ENCODE results near the gene PHETA1. TPM values are rescaled to one million over a fixed set of nuclear protein-coding genes. Genes with fewer than 3 reads are reported as not detected.

The PHETA1 gene
- total and polyA plus RNA-seq, 2 experiments from 2014 or later = 5.3 to 12.9 TPM

GRCh38 chr12:111369496-111370220 lies 763 bp upstream of the PHETA1 start:
- peaks cover 7% of the 10 kb centered on the region; the same call in 1 of the 2 replicates for H3K4me1 ChIP-seq (ENCODE audit: insufficient read depth)
- Mint-ChIP-seq H3K9me3 (peaks cover 11% of the 10 kb centered on the region), H3K27me3 (ENCODE audit: insufficient read depth, low read depth, poor library complexity) (peaks cover 22% of the 10 kb centered on the region), H3K4me3 (peak overlapping the region; percentile 80), H3K4me1 (peaks cover 13% of the 10 kb centered on the region), H3K27ac (no peak overlapping the region), H3K36me3 (ENCODE audit: low read depth) (peaks cover 5% of the 10 kb centered on the region; the same call in 1 of the 3 replicates)
- no peak overlapping the region for H3K27ac ChIP-seq (ENCODE audit: low read depth)
- no peaks in the 10 kb centered on the region for H3K9me2 ChIP-seq (ENCODE audit: insufficient read depth)
- TF ChIP-seq, protein P1, sequence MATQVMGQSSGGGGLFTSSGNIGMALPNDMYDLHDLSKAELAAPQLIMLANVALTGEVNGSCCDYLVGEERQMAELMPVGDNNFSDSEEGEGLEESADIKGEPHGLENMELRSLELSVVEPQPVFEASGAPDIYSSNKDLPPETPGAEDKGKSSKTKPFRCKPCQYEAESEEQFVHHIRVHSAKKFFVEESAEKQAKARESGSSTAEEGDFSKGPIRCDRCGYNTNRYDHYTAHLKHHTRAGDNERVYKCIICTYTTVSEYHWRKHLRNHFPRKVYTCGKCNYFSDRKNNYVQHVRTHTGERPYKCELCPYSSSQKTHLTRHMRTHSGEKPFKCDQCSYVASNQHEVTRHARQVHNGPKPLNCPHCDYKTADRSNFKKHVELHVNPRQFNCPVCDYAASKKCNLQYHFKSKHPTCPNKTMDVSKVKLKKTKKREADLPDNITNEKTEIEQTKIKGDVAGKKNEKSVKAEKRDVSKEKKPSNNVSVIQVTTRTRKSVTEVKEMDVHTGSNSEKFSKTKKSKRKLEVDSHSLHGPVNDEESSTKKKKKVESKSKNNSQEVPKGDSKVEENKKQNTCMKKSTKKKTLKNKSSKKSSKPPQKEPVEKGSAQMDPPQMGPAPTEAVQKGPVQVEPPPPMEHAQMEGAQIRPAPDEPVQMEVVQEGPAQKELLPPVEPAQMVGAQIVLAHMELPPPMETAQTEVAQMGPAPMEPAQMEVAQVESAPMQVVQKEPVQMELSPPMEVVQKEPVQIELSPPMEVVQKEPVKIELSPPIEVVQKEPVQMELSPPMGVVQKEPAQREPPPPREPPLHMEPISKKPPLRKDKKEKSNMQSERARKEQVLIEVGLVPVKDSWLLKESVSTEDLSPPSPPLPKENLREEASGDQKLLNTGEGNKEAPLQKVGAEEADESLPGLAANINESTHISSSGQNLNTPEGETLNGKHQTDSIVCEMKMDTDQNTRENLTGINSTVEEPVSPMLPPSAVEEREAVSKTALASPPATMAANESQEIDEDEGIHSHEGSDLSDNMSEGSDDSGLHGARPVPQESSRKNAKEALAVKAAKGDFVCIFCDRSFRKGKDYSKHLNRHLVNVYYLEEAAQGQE (IDR thresholded peaks at IDR 0.05; ENCODE audit: unreplicated experiment) = no peak
- H4K20me1 ChIP-seq (replicated peaks; ENCODE audit: insufficient read depth) = 0 out of 2 replicates have a peak, but pooled peaks cover 2% of the 10 kb centered on the region
- H3K79me2 ChIP-seq (replicated peaks; ENCODE audit: insufficient read depth) = no peaks in the 10 kb centered on the region
- DNase-seq (ENCODE audit: low spot score) (no peak), ATAC-seq (peak; percentile 4; the same call in 1 of the 3 replicates)
- H3F3A ChIP-seq (replicated peaks; ENCODE audit: low read depth) = no peaks in the 10 kb centered on the region
- H3K4me2 ChIP-seq = peak overlapping the region; percentile 96
- peak overlapping the region; percentile 99 for H2AFZ ChIP-seq
- H3K4me3 ChIP-seq = peak overlapping the region; percentile 82
- H3K27me3 ChIP-seq (ENCODE audit: insufficient read depth) = peaks cover 9% of the 10 kb centered on the region; the same call in 1 of the 2 replicates
- H3K36me3 ChIP-seq (ENCODE audit: insufficient read depth) = no peaks in the 10 kb centered on the region

GRCh38 chr12:111368291-111368787 lies 556 bp downstream of the PHETA1 start:
- Mint-ChIP-seq H3K4me3 (peak overlapping the region; percentile 80), H3K27ac (no peak overlapping the region), H3K4me1 (peaks cover 13% of the 10 kb centered on the region), H3K27me3 (ENCODE audit: insufficient read depth, low read depth, poor library complexity) (peaks cover 21% of the 10 kb centered on the region), H3K9me3 (peaks cover 5% of the 10 kb centered on the region; the same call in 2 of the 3 replicates), H3K36me3 (ENCODE audit: low read depth) (no peaks in the 10 kb centered on the region)
- Histone ChIP-seq H2AFZ (peak overlapping the region; percentile 95), H3K4me1 (ENCODE audit: insufficient read depth) (peaks cover 7% of the 10 kb centered on the region; the same call in 1 of the 2 replicates), H3K36me3 (ENCODE audit: insufficient read depth) (no peaks in the 10 kb centered on the region), H3K4me2 (peak overlapping the region; percentile 96), H3K27me3 (ENCODE audit: insufficient read depth) (peaks cover 9% of the 10 kb centered on the region; the same call in 1 of the 2 replicates), H4K20me1 (replicated peaks; ENCODE audit: insufficient read depth) (0 out of 2 replicates have a peak, but pooled peaks cover 2% of the 10 kb centered on the region), H3K4me3 (peak overlapping the region; percentile 82), H3K9me2 (ENCODE audit: insufficient read depth) (no peaks in the 10 kb centered on the region), H3K27ac (ENCODE audit: low read depth) (no peak overlapping the region), H3K79me2 (replicated peaks; ENCODE audit: insufficient read depth) (no peaks in the 10 kb centered on the region), H3F3A (replicated peaks; ENCODE audit: low read depth) (no peaks in the 10 kb centered on the region)
- DNase-seq (ENCODE audit: low spot score) (no peak), ATAC-seq (peak; percentile 33)
- no peak for TF ChIP-seq NANOG (IDR thresholded peaks at IDR 0.05; ENCODE audit: borderline replicate concordance)
- no peak for TF ChIP-seq ZNF114 (CRISPR knock-in tag; IDR thresholded peaks at IDR 0.05)
- TF ChIP-seq, protein P2, sequence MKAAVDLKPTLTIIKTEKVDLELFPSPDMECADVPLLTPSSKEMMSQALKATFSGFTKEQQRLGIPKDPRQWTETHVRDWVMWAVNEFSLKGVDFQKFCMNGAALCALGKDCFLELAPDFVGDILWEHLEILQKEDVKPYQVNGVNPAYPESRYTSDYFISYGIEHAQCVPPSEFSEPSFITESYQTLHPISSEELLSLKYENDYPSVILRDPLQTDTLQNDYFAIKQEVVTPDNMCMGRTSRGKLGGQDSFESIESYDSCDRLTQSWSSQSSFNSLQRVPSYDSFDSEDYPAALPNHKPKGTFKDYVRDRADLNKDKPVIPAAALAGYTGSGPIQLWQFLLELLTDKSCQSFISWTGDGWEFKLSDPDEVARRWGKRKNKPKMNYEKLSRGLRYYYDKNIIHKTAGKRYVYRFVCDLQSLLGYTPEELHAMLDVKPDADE (IDR thresholded peaks at IDR 0.05) = no peak

Measured in GM23338 (cell line).